NT2/D1 (cell line): ENCODE results near the gene MYO1E.

Experiments used
- SUZ12 ChIP-seq: IDR thresholded peaks from 2 replicates; pipeline ENCODE4 v1.6.1; 2011; ENCODE audit not compliant: insufficient read length, insufficient read depth; ENCODE audit errors: extremely low read depth
- YY1 ChIP-seq: IDR thresholded peaks from 2 replicates; pipeline ENCODE4 v1.6.1; 2011; ENCODE audit not compliant: insufficient read length, insufficient read depth
- ZNF274 ChIP-seq: IDR thresholded peaks from 2 replicates; pipeline ENCODE4 v1.6.1; 2011; ENCODE audit warnings: mild to moderate bottlenecking, low read depth, low read length

DNA sequence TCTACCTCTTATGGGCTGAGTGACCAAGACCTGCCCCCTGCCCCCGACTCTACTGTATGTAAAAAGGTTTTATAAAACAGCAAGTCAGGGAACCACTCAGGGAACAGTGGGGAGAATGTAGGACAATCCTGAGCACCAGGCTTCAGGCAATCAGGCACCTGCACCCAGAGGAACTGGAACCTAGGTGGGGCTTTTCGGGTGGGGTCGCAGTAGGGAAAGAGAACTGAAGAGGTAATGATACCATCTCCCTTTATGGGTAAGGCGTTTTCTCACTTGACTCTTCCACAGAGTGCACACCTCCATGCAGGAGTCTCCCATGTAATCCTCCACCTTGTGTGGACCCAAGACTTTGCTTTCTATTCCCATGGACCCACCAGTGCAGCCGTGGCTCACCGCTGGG, 45.8 kb downstream of the MYO1E start:
- no peak for TF ChIP-seq YY1
- no peak for TF ChIP-seq ZNF274
- no peak for TF ChIP-seq SUZ12
